Renal pelvis (tissue), 4 donors: ENCODE data around the gene CAPN13. TPM values are rescaled to one million over a fixed set of nuclear protein-coding genes. Genes with fewer than 3 reads are reported as not detected.
"Not testable (repeated sequence)": the region's sequence is repeated elsewhere in the genome, so short reads cannot be mapped to it uniquely, and the experiment has no call there.

Experiments
- DNase-seq: peaks from one replicate; pipeline ENCODE4 v3.0.0-alpha.2; 2013
- polyA plus RNA-seq, 3 donors: library from polyadenylated mRNA; unstranded; fragments of 120-200 nt; gene quantifications; one replicate each; pipeline ENCODE4 v1.2.1, GENCODE V29; 2013; ENCODE audit not compliant: insufficient read length in 3 of 3

The CAPN13 gene
- polyA plus RNA-seq, 3 donors, result 1.4 to 3.4 (median 3.1) TPM

DNA sequence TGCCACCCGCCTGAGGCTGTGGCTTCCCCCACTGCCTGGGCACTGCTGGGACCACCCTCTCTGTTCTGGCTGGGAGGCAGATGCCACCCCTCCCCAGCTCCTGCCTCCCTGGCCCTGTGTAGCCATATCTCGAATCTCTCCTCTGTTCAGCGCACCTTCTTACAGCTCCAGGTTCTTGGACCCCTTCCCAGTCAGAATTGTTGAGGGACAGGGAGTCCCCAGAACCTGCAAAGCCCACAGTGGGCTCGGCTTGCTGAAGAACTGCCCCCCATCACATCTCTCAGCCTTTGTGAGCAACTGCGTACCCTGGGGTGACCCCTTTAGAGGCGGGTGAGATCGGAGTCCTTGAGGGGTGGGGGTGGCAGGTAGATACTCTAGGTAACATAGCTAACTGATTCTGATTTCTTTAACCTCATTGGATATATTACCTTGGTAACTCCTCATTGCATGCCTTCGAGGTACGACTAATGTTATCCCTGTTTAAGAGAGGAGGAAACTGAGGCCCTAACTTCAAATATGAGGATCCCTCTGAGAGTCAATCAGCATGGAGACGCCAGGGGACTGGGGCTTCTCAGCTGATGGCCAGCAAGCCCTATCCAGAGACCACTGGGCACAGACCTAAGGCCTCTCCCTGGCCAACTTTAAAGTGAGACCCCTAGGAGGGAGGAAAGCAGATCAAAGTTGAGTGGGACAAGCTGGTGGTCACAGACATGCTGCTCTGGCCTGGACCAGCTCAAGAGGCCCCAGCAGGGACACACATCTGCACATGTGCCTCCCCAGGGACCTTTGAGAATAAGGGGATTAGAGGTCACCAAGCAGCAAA is 101.3 kb downstream of the CAPN13 start:
- no peak for DNase-seq

DNA sequence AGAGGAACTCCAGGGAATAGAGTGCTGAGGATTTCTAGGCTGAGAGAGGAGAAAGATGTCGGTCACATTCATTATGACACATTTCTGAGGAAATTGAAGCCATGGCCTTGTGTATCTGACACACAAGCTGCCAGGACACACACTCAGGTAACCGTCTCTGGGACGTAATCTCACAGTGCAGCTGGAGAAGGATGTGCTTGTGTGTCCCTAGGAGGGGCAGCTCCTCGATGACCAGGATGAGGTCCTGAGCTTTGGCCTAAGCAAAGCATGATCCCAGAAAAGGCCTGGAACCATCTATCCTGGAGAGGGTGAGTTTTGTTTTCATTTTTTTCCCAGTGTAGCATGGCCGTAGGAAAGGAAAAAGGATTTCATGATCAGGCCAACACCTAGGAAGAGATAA is 102.2 kb downstream of the CAPN13 start:
- DNase-seq, result no peak

DNA sequence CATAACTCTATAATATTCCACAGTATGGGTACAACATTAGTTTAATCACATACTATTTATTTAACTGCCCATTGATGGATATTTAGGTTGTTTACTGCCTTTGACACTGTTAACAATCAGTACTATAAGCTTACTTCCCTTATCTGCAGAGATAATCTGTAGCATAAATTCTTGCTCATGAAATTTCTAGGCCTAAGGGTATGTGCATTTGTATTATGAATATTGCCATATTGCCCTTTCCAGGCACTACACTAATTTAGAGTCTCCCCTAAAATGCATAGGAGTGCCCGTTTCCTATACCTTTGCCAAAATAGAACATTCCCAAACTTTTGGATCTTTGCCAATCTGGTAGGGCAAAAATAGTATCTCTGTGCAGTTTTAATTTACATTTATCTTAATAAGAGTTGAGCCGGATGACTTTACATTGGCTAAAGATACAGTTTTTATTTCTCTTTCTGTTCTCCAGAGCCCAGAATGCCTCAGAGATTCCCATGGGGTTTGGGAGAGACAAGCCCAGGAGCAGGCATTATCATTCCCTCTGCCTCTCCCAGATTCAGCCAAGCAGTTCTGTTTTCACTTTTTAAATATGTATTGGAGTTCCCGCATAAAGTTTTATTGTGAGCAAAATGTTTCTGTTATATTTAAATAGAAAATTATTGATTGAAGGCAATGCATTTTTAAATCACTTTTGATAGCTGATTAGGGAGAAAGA is 102.8 kb downstream of the CAPN13 start:
- DNase-seq, result no peak

DNA sequence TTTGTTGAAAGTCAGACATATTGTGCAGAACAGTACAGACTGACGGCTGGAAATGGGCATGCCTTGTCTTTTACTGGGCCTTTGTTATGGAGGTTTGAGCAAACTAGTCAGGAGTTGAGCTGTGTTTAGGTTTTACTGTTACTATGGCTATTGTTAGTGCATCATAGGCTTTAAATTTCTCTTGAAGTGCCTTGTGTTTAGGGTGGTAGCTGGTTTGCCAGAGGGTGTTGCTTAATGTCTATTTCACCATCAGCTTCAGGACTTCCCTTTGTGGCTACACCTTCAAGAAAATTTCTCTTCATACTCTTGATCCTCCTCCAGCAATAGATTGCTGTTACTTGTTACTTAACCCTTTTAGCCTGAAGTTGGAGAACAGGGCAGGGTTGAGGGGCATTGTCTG is 104.6 kb downstream of the CAPN13 start:
- no peak for DNase-seq

DNA sequence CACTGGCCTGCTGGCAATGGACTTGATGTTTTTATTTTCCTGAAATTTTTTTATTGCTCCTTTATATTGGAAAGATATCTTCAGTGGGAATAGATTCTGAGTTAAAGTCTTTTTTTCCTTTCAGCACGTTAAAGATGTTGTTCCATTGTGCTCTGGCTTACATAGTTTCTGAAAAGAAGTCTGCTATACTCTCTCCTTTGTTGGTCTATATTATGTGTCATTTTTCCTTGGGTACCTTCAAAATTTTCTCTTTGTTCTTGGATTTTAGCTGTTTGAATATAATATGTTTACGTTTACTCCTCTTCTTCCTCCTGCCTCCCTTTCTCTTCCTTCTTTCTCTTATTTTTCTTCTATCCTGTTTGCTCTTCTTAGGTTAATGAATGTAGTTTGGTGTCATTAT is 105.5 kb downstream of the CAPN13 start:
- no peak for DNase-seq

DNA sequence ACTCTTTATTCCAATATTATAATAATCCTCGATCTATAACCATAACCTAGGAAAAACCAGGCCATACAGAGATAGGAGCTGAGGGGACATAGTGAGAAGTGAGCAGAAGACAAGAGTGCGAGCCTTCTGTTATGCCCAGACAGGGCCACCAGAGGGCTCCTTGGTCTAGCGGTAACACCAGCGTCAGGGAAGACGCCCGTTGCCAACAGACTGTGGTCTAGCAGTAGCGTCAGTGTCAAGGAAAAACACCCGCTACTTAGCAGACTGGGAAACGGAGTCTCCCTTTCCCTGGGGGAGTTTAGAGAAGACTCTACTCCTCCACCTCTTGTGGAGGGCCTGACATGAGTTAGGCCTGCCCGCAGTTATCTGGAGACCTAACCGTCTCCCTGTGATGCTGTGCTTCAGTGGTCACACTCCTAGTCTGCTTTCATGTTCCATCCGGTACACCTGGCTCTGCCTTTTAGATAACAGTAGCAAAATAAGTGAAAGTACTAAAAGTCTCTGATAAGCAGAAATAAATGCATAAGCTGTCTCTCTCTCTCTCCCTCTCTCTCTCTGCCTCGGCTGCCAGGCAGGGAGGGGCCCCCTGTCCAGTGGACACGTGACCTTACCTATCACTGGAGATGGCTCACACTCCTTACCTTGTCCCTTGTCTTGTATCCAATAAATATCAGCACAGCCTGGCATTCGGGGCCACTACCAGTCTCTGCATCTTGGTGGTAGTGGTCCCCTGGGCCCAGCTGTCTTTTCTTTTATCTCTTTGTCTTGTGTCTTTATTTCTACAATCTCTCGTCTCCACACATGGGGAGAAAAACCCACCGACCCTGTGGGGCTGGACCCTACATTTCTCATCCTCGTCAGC is 109.8 kb downstream of the CAPN13 start:
- not testable (repeated sequence) for DNase-seq

DNA sequence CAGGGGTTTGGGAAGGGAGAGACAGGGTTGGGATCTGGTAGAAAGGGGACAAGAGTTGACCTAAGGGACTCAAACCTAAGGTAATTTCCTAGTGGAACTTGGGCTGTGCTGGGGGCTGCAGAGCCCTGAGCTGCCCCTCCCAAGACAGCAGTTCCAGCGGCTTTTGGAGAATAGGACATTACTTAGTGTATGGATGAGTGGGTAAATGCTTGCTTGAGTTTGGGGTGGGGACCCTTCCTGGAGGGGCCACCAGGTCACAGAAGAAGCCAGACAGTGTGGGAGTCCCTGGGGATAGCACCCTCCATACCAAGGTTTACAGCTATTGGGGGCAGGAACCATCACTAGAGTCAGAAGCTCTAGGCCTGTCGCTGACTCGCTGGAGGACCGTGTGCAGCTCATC is 111.5 kb downstream of the CAPN13 start:
- no peak for DNase-seq

DNA sequence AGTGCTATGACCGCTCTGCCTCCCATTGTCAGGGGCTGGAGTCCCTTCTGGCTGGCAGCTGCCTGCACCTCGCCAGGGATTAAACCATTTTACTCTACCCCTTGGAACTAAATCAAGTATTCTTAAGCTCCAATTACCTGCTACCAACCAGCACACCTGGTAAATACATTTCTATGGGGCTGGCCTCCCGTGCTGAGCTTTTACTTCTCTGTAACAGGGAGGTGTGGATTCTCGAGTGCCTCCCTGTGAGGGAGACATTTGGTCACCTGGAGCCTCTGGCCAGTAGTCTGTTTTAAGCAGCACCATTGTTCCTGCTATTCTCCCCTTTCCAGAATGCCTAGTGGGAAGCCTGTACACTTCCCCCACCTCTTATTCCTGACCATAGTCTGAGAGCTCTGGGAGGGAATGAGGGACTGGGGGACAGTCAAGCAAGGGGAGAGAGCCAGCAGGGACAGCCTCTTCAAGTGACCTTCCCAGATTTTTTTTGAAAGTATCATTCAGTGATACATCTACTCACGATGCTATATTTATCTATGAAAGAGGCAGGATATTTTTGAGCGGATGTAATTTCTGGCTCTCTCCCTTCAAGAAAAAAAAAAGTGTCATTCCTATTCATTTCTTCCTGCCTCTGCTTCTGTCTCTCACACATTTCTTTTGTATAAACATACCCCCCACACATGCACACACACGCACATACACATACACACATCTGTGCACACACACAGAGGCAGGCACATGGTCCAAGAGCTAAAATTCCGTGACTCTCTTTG is 112.8 kb downstream of the CAPN13 start:
- no peak for DNase-seq

DNA sequence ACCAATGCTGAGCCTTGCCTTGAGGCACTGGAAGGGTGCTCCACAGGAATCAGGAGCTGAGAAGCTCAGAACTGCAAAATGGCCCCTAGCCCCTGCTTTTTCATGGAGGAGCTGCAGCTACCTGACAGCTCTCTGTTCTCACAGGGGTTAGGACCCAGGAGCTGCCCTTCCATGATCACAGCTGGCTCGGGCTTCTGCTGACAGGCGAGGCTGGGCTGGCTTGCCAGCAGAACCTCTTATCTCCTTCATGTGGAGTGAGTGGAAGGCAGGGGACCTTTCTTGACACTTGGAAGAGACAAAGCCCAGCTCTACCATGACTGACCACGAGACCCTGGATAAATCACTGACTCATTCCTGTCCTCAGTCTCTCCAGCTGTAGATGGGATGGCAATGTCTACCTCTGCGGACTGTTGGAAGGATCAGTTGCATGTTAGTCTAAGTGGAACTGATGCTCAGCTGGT is 113.4 kb downstream of the CAPN13 start:
- no peak for DNase-seq

DNA sequence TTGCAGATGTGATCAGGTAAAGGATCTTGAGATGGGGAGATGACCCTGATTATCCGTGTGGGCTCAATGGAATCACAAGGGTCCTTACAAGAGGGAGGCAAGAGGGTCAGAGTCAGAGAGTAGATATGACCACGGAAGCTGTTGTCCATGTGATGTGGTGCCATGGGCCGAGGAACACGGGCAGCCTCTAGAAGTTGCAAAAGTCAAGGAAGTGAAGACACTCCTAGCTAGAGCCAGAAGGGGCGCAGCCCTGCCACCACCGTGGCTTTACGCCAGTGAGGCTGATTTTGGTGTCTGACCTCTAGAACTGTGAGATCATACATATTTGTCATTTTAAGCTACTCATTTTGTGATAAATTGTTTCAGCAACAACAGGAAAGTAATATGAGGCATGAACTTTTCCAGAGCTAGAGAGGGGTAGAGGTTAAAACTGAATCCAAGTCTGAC is 114.4 kb downstream of the CAPN13 start:
- no peak for DNase-seq

DNA sequence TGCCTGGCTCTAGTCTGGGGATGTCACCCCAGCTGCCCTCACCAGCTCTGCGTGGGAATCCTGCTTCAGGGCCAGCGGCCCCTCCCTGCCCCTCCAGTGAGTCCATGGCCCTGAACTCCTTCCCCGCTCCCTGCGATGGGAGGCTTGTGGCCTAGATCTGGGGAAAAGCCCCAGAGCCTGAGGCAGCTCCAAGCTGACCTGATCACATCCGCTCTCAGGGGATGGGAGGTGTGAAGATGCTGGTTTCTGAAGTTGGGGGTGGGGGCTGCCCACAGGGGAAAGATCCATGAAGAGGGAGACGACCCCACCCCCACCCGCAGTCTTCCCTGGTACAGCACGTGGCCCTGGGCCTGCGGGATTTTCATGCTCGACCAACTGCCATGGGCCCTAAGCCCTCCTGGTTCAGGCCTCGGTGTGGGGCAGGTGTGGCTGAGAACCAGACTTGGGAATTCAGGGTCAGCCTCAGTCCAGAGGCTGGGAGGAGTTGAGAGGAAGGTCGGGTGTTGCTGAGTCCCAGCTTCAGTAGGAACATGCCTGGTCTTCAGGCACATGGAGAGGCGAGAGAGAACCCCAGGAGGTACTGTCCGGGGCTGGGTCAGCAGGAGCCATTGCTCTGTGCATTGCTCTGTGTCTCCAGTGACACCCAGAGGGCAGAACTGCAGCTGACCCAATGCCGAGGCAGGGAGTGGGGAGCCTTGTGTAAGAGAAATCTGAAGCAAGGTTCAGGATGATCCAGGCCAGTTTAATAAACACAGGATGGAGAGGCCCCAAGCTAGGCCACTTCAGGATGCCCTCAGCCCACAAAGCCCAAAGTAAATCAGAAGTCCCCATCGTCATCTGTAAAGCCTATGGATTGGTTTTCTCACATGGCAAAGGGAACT is 115.1 kb downstream of the CAPN13 start:
- no peak for DNase-seq

DNA sequence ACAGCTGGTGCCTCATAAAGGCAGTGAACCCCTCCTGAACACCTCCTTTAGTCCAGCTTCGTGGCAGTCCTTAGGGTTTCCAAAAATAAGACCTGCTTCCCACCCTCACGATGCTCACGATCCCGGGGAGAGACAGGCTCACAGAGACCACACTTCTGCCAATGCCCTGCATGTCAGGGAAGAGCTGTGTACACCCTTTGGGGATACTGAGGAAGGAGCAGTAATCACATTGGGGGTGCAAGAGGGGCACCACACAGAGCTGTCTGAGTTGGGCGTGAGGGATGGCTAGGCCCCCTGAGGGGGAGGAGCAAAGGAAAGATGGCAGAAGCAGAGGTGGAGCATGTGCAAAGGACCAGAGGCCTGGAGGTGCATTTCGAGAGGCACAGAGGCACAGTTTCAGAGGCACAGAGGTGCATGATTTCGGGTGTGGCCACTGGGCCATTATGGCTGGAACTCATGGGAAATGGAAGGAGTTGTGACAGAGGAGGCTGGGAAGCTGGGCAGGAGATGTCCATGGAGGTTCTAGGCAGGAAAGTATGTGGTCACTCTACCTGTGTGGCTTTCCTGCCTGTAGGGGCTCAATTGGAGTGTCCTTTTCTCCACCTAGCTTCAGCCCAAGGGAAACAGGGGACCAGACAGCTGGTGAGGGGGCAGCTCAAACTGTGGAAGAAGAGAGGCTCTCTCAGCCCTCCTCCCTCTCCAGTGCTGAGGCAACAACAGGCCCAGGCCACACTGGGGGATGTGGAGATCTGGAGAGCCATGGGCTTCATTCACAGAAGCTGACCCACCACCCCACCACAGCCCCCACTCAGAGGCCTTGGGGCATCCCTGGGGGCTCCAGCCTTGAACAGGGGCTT is 115.9 kb downstream of the CAPN13 start:
- no peak for DNase-seq

DNA sequence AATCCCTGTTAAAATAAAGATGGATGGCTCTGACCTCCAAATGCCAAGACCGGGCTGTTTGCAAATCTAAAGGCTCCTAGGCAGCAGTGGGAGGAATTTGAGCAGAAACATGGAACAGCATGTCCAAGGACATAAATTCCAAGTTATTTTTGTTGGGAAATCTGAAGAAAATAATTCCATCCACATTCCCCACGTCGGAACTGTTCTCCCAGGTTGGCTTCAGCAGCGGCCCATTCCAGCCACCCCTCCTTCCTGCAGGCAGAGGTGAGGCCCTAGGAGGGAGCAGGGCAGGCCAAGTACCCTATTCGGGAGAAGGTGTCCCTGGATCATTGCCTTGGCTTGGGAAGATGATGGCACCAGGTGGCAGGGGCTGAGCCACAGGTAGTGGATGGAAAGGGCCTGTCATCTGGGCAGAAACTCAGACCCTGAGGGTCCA is 117.1 kb downstream of the CAPN13 start:
- DNase-seq, result no peak

DNA sequence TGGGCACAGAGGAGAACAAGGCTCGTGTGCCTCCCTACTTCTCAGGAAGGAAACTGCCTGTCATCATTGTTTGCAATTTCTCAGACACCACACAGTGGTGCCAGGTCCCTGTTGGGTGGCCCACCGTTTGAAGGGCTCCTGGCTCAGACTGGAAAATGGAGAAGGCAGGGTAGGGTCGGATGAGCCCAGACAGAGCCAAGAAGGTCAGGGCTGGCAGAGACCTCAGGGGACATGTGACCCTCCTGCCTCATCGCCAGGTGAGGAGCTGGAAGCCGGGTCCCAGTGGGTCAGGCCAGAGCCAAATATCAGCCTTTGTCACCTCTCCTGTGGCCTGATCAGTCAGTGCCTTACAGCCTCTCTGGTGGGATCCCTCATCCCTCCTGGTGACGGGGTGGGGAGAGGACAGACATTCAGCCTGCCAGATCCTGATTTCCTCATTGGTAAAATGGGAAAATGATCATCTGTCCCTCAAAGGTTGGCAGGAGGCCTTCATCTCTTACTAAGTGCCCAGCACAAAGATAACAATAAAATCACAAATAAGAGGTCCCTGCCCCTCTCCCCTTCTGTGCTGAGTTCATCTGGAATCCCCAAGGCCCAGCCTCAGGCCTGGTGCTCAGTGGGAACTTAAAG is 117.6 kb downstream of the CAPN13 start:
- DNase-seq, result no peak

DNA sequence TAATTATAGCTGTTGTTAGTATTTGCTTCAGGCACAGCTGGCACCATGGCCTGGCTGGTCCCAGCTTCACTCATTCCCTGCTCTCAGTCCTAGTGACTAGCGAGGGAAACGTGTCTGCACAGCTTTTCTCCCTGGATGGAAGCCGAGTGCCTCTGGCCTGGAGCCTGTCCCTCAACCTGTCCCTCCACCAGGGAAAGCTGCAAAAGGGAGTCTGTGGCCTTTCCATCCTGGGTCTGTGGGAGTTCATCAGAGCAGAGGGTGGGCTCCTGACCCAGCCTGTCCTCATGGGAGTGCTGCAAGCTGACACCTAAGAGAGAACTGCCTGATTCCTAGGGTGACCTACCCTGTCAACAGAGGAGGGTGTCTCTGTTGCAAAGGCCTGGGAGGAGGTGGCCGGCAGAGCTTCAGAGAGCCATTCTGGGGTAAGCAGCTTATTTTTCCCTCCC is 118.3 kb downstream of the CAPN13 start:
- DNase-seq, result no peak

DNA sequence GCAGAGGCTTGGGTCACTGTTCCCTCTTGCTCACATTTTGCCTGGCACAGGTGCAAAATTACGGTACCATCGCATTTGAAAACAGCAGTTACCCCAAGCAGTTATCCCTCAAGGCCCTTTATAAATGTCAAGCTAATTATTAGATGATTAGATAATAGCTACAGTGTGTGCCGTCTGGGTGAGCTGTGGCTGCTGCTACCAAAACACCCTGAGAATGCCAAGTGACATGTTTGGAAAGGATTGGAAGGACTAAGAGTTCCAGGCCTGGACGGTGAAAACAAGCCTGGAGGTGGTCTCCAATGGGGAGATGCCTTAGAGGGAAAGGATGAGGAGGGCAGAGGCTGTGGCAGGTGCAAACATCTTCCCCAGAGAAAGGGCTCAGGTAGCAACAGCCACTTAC is 120.6 kb downstream of the CAPN13 start:
- no peak for DNase-seq

DNA sequence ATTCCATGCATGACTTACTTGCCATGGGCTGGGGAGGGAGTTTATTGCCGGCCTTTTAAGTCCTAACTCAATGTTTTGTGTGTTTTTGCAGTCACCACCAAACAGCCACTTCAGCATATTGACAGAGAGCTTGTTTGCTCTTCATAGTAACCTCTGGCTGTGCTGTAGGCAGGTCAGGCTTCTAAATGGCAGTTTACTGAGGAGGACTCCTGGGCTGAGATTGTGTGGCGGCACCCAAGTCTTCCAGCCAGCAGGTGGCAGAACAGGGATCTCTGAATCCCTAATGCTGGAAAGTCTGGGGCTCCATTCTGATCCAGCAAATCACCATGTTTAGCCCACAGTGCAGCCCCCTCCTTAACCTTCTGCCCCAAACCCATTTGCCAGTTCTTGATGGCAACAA is 121.2 kb downstream of the CAPN13 start:
- DNase-seq, result no peak

DNA sequence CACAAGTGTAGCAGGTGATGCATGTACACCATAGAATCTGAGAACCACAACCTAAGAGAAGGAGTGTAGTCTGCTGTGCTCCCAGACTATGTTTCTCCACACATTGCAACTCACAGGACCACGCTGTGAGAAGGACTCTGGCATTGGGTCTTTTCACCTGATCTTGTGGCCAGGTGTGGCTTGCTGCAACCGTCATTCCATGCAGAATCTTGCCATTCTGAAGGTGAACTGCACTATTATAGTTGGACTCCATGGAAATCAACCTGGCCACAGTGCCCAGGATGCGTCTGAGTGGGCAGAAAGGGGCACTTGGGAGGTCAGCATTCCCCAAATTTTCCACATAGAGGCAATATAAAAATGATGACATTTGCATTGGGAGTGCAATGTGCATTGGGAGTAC is 122.2 kb downstream of the CAPN13 start:
- no peak for DNase-seq

DNA sequence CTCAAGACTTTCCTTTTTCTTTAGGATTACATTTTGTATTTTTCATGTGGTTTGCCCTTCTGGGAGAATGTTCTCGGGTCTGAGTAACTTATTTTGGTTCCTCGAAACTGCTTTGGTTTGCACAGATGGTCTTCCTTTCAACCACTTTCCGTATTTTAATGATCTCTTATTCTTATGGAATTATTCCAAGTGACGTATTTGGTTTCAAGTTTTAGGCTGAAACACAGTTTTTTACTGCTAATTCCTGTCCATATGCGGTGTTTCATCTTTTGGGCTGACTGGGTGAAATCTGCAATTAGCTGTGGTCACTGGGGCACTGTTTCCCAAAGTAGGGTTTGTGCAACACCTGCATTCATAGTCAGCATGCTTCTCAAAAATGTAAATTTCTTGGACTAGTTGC is 122.7 kb downstream of the CAPN13 start:
- DNase-seq, result no peak
